HepG2 (cell line): ENCODE measurements around the gene DGAT2. TPM values are rescaled to one million over a fixed set of nuclear protein-coding genes. Genes with fewer than 3 reads are reported as not detected.

Experiments used
- ARNT2 ChIP-seq: sonication (generic); formaldehyde crosslinking; IDR thresholded peaks from 2 replicates; pipeline ENCODE4 v1.8.0; 2022; ENCODE audit warnings: mild to moderate bottlenecking, low read depth, missing genetic modification reagents, moderate library complexity
- BATF2 ChIP-seq: sonication (generic); formaldehyde crosslinking; IDR thresholded peaks from 2 replicates; pipeline ENCODE4 v1.8.0; 2022; ENCODE audit warnings: mild to moderate bottlenecking, missing genetic modification reagents, moderate library complexity
- DR1 ChIP-seq: sonication (generic); formaldehyde crosslinking; IDR thresholded peaks from 2 replicates; pipeline ENCODE4 v1.8.0; 2021; ENCODE audit warnings: mild to moderate bottlenecking, missing genetic modification reagents, inconsistent platforms
- ESRRA ChIP-seq: sonication (generic); formaldehyde crosslinking; IDR thresholded peaks from 2 replicates; pipeline ENCODE4 v1.5.1; 2020; ENCODE audit warnings: mild to moderate bottlenecking, low read depth, missing genetic modification reagents
- ETV6 ChIP-seq: sonication (generic); formaldehyde crosslinking; conservative IDR thresholded peaks from 2 replicates; pipeline ENCODE4 v1.4.0; 2020; ENCODE audit warnings: missing genetic modification reagents
- GLI4 ChIP-seq: sonication (generic); formaldehyde crosslinking; IDR thresholded peaks from 2 replicates; pipeline ENCODE4 v1.5.1; 2020; ENCODE audit warnings: missing genetic modification reagents, mild to moderate bottlenecking, moderate library complexity, borderline replicate concordance
- GZF1 ChIP-seq: sonication (generic); formaldehyde crosslinking; IDR thresholded peaks from 2 replicates; pipeline ENCODE4 v1.5.1; 2020; ENCODE audit warnings: mild to moderate bottlenecking, missing genetic modification reagents
- JARID2 ChIP-seq: sonication (generic); formaldehyde crosslinking; IDR thresholded peaks from 2 replicates; pipeline ENCODE4 v1.8.1; 2023; ENCODE audit warnings: missing genetic modification reagents, inconsistent platforms; ENCODE audit not compliant: insufficient replicate concordance
- KLF15 ChIP-seq: sonication (generic); formaldehyde crosslinking; IDR thresholded peaks from 2 replicates; pipeline ENCODE4 v1.8.1; 2023; ENCODE audit warnings: borderline replicate concordance, mild to moderate bottlenecking, inconsistent platforms, missing genetic modification reagents, mixed read lengths
- MATR3 ChIP-seq: sonication (generic); formaldehyde crosslinking; IDR thresholded peaks from 2 replicates; pipeline ENCODE4 v1.4.0; 2020; ENCODE audit warnings: missing genetic modification reagents
- MED8 ChIP-seq: sonication (generic); formaldehyde crosslinking; IDR thresholded peaks from 2 replicates; pipeline ENCODE4 v1.8.1; 2023; ENCODE audit warnings: mild to moderate bottlenecking, missing genetic modification reagents; ENCODE audit not compliant: insufficient replicate concordance
- PCBP2 ChIP-seq: fragments of 200-400 bp; formaldehyde crosslinking; optimal IDR thresholded peaks from 2 replicates; pipeline ENCODE3; 2018; ENCODE audit warnings: low read length, low read depth; ENCODE audit not compliant: poor library complexity, severe bottlenecking
- PITX1 ChIP-seq: sonication (generic); formaldehyde crosslinking; IDR thresholded peaks from 2 replicates; pipeline ENCODE4 v1.5.1; 2020; ENCODE audit warnings: mild to moderate bottlenecking, missing genetic modification reagents
- RAD21 ChIP-seq: fragments of 450-650 bp; formaldehyde crosslinking; IDR thresholded peaks from 2 replicates; pipeline ENCODE4 v1.5.0; 2020; ENCODE audit warnings: mild to moderate bottlenecking
- TBX3 ChIP-seq: fragments of 450-650 bp; IDR thresholded peaks from 2 replicates; pipeline ENCODE4 v1.6.1; 2017; ENCODE audit warnings: antibody characterized with exemption, mild to moderate bottlenecking, inconsistent platforms, borderline replicate concordance
- TCF12 ChIP-seq, 2 experiments: fragments of 450-650 bp in 1 of 2; sonication (generic) in 1 of 2; formaldehyde crosslinking in 1 of 2; IDR thresholded peaks; 2 replicates each; pipeline versions ENCODE4 v1.6.1 to v1.8.0; 2017 to 2022; ENCODE audit warnings: antibody characterized with exemption in 1 of 2, mild to moderate bottlenecking in 1 of 2, missing genetic modification reagents in 1 of 2, moderate library complexity in 1 of 2
- THAP8 ChIP-seq: sonication (generic); formaldehyde crosslinking; IDR thresholded peaks from 2 replicates; pipeline ENCODE4 v1.5.1; 2020; ENCODE audit warnings: missing genetic modification reagents, mild to moderate bottlenecking, borderline replicate concordance
- U2AF1 ChIP-seq: fragments of 200-400 bp; formaldehyde crosslinking; optimal IDR thresholded peaks from 2 replicates; pipeline ENCODE3; 2017; ENCODE audit warnings: mild to moderate bottlenecking, low read depth, low read length
- WIZ ChIP-seq: sonication (generic); formaldehyde crosslinking; IDR thresholded peaks from 2 replicates; pipeline ENCODE4 v1.5.1; 2020; ENCODE audit warnings: mild to moderate bottlenecking, missing genetic modification reagents
- XRCC5 ChIP-seq: fragments of 200-400 bp; formaldehyde crosslinking; optimal IDR thresholded peaks from 2 replicates; pipeline ENCODE3; 2017; ENCODE audit warnings: mild to moderate bottlenecking, low read length
- YY1 ChIP-seq: IDR thresholded peaks from 2 replicates; pipeline ENCODE4 v1.6.1; 2011; ENCODE audit warnings: low read length, low read depth, moderate library complexity, mild to moderate bottlenecking; ENCODE audit not compliant: insufficient read depth, insufficient replicate concordance
- ZNF101 ChIP-seq: sonication (generic); formaldehyde crosslinking; IDR thresholded peaks from 2 replicates; pipeline ENCODE4 v1.4.0; 2020; ENCODE audit warnings: mild to moderate bottlenecking, low read depth, missing genetic modification reagents, borderline replicate concordance
- ZNF335 ChIP-seq: sonication (generic); formaldehyde crosslinking; IDR thresholded peaks from 2 replicates; pipeline ENCODE4 v1.4.0; 2020; ENCODE audit warnings: missing genetic modification reagents
- ZNF468 ChIP-seq: sonication (generic); formaldehyde crosslinking; IDR thresholded peaks from 2 replicates; pipeline ENCODE4 v1.8.0; 2022; ENCODE audit warnings: mild to moderate bottlenecking, moderate library complexity, missing genetic modification reagents
- ZNF501 ChIP-seq: sonication (generic); formaldehyde crosslinking; IDR thresholded peaks from 2 replicates; pipeline ENCODE4 v1.5.1; 2020; ENCODE audit warnings: mild to moderate bottlenecking, moderate library complexity, missing genetic modification reagents
- ZNF552 ChIP-seq: sonication (generic); formaldehyde crosslinking; IDR thresholded peaks from 2 replicates; pipeline ENCODE4 v1.9.0; 2022; ENCODE audit warnings: missing genetic modification reagents, mild to moderate bottlenecking, borderline replicate concordance
- ZNF674 ChIP-seq: sonication (generic); formaldehyde crosslinking; IDR thresholded peaks from 2 replicates; pipeline ENCODE4 v1.5.0; 2020; ENCODE audit warnings: low read depth, mild to moderate bottlenecking, missing genetic modification reagents
- ZSCAN12 ChIP-seq: sonication (generic); formaldehyde crosslinking; IDR thresholded peaks from 2 replicates; pipeline ENCODE4 v1.9.0; 2021; ENCODE audit warnings: mild to moderate bottlenecking, missing genetic modification reagents
- polyA plus RNA-seq, 8 experiments: library from polyadenylated mRNA; depleted of rRNA in 3 of 8; stranded (reverse) in 7 of 8; unstranded in 1 of 8; fragments of >200 nt; fragmentation: Illumina TruSeq in 4 of 8; extraction: Trizol in 4 of 8; gene quantifications; 2 replicates each; pipeline versions ENCODE4 v1.2.1 to v1.2.3, GENCODE V29; 2011 to 2016; ENCODE audit warnings: low read depth in 4 of 8, missing spikeins in 1 of 8, mixed read lengths in 1 of 8; ENCODE audit not compliant: insufficient read depth in 1 of 8
- total RNA-seq, 5 experiments: library from RNA; depleted of rRNA; stranded (reverse); fragments of >200 nt; fragmentation: Illumina TruSeq; extraction: Trizol; gene quantifications; 2 replicates each; pipeline ENCODE4 v1.2.3, GENCODE V29; 2016; ENCODE audit warnings: low read depth in 1 of 5

Gene DGAT2
- total and polyA plus RNA-seq, 2 of the 13 experiments (the other 11 are each of a cell fraction or from before 2014, with no cell fraction given) = 39.0 to 65.6 TPM

GRCh38 chr11:75768112-75768908 lies at the start of gene DGAT2 (continued):
- TF ChIP-seq DR1 (CRISPR knock-in tag) (no peak; the same call in none of the 2 replicates), WIZ (no peak; the same call in 1 of the 2 replicates), JARID2 (no peak), ZNF552 (CRISPR knock-in tag) (no peak), MED8 (CRISPR knock-in tag) (no peak), GZF1 (CRISPR knock-in tag) (no peak), ZNF501 (CRISPR knock-in tag) (peak; percentile 94), KLF15 (0 out of 2 replicates have a peak, but pooled peaks have one; percentile 65), RAD21 (peak; percentile 93), ZNF101 (CRISPR knock-in tag) (no peak), ETV6 (CRISPR knock-in tag) (peak; percentile 89; the same call in 1 of the 2 replicates), U2AF1 (peak; percentile 68), MATR3 (CRISPR knock-in tag) (no peak), ZNF335 (CRISPR knock-in tag) (no peak; the same call in 1 of the 2 replicates), TBX3 (peak; percentile 83; the same call in 1 of the 2 replicates), TCF12 (IDR thresholded peaks at IDR 0.05) (no peak), TCF12 (CRISPR knock-in tag; IDR thresholded peaks at IDR 0.05) (0 out of 2 replicates have a peak, but pooled peaks have one; percentile 48), PITX1 (CRISPR knock-in tag) (peak; percentile 68; the same call in 1 of the 2 replicates), GLI4 (CRISPR knock-in tag) (peak; percentile 92; the same call in 1 of the 2 replicates), PCBP2 (no peak), ZSCAN12 (peak; percentile 80; the same call in 1 of the 2 replicates), YY1 (no peak), ESRRA (no peak), ZNF468 (CRISPR knock-in tag) (no peak), BATF2 (CRISPR knock-in tag) (peak; percentile 62; the same call in 1 of the 2 replicates), XRCC5 (peak; percentile 56), ZNF674 (peak; percentile 75), ARNT2 (peak; percentile 86), THAP8 (CRISPR knock-in tag) (peak; percentile 64; the same call in 1 of the 2 replicates)
